SU-DHL-6 (cell line): ENCODE measurements around the gene PDZD7.

ENCODE experiments used
- H2AFZ ChIP-seq: fragments of 200-600 bp; sonication (generic); 2 replicates; pipeline ENCODE4 v1.6.1; 2014; ENCODE audit warnings: low read depth, mild to moderate bottlenecking, moderate library complexity, mixed read lengths, antibody characterized with exemption, low read length; ENCODE audit not compliant: severe bottlenecking
- H3F3A ChIP-seq: fragments of 200-600 bp; shearing (Covaris generic); 2 replicates; pipeline ENCODE4 v1.6.0; 2016; ENCODE audit warnings: antibody characterized with exemption, mild to moderate bottlenecking; ENCODE audit not compliant: insufficient read depth
- H3K27ac ChIP-seq: fragments of 200-600 bp; sonication (generic); 2 replicates; pipeline ENCODE4 v1.5.1; 2016; ENCODE audit warnings: low read depth, mild to moderate bottlenecking, low read length, moderate library complexity, mixed read lengths
- H3K27me3 ChIP-seq: fragments of 200-600 bp; sonication (generic), shearing (Covaris generic); 2 replicates; pipeline ENCODE4 v1.6.0; 2014; ENCODE audit warnings: mild to moderate bottlenecking, low read length
- H3K36me3 ChIP-seq: fragments of 200-600 bp; sonication (generic); 2 replicates; pipeline ENCODE4 v1.6.1; 2014; ENCODE audit warnings: mild to moderate bottlenecking, low read length, mixed read lengths
- H3K4me2 ChIP-seq: fragments of 300-600, 200-600 bp; shearing (Covaris generic), sonication (generic); 2 replicates; pipeline ENCODE4 v1.6.0; 2014; ENCODE audit warnings: low read length, low read depth, mild to moderate bottlenecking; ENCODE audit not compliant: poor library complexity, severe bottlenecking
- H3K4me3 ChIP-seq: fragments of 200-600 bp; sonication (generic); 2 replicates; pipeline ENCODE4 v1.5.1; 2014; ENCODE audit warnings: antibody characterized with exemption, low read length, mild to moderate bottlenecking, mixed read lengths; ENCODE audit not compliant: insufficient read depth, poor library complexity, severe bottlenecking
- H3K79me2 ChIP-seq: fragments of 200-600 bp; sonication (generic); 2 replicates; pipeline ENCODE4 v1.6.1; 2014; ENCODE audit warnings: mild to moderate bottlenecking, low read length, moderate library complexity; ENCODE audit not compliant: insufficient read depth
- H3K9ac ChIP-seq: fragments of 200-600 bp; sonication (generic); 2 replicates; pipeline ENCODE4 v1.7.0; 2014; ENCODE audit warnings: mild to moderate bottlenecking, low read length
- H3K9me2 ChIP-seq: fragments of 200-600 bp; sonication (generic); replicated peaks from 2 replicates; pipeline ENCODE4 v1.6.1; 2014; ENCODE audit warnings: low read length; ENCODE audit not compliant: insufficient read depth
- H3K9me3 ChIP-seq: fragments of 200-600 bp; sonication (generic); 2 replicates; pipeline ENCODE4 v1.6.1; 2014; ENCODE audit warnings: low read length, mixed read lengths; ENCODE audit not compliant: insufficient read depth
- H4K20me1 ChIP-seq: fragments of 200-600 bp; sonication (generic); 2 replicates; pipeline ENCODE4 v1.6.1; 2014; ENCODE audit warnings: low read depth, mild to moderate bottlenecking, antibody characterized with exemption, low read length, moderate library complexity, mixed read lengths
- EZH2phosphoT487 ChIP-seq: fragments of 200-600 bp; sonication (generic), shearing (Covaris generic); conservative IDR thresholded peaks from 2 replicates; pipeline ENCODE4 v1.6.1; 2018; ENCODE audit warnings: mild to moderate bottlenecking, antibody characterized with exemption, low read length, moderate library complexity, mixed read lengths
- TF ChIP-seq, protein P1 (sequence below): fragments of 200-600 bp; sonication (generic); IDR thresholded peaks from one replicate; pipeline ENCODE4 v1.5.1; 2017; ENCODE audit warnings: antibody characterized with exemption, mild to moderate bottlenecking, low read length, moderate library complexity; ENCODE audit not compliant: insufficient read depth, poor library complexity, severe bottlenecking

The PDZD7 gene

DNA sequence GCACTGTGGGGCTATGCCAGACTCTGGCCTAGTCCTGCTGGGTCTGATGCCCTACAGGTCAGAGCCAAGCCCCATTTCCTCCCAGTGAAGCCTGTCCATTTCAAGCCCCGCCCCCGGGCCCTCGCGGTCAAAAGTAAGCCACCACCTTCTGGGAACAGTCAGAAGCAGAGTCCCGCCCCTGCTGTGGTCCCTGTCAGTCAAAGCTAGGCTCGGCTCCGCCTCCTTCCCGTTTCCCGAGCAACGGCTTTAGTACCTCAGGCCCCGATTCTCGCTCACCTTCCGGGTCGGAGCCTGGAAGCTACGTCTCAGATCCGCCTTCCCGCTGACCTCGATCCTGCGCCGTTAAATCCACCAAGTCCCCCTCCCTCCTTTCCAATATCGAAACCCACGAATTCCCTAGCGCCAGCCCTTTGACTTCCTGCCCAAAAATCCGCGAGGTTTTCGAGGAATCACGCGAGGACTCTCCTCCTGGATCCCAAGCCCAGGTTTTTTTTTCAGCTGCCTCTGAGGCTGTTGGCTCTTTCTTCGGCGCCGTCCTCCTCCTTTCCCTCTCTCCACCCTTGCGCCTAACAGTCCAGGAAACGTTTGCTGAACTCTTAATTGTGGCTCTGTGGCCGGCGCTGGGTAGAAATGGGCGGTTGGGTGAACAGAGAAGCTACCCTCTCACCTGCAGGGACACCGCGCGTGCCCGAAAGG lies 11.9 kb upstream of the PDZD7 start:
- peaks cover 11% of the 10 kb centered on the region for H3F3A ChIP-seq
- no peaks in the 10 kb centered on the region for H4K20me1 ChIP-seq
- peak overlapping the region; percentile 89 for H2AFZ ChIP-seq
- no peak for TF ChIP-seq EZH2phosphoT487
- TF ChIP-seq, protein P1, sequence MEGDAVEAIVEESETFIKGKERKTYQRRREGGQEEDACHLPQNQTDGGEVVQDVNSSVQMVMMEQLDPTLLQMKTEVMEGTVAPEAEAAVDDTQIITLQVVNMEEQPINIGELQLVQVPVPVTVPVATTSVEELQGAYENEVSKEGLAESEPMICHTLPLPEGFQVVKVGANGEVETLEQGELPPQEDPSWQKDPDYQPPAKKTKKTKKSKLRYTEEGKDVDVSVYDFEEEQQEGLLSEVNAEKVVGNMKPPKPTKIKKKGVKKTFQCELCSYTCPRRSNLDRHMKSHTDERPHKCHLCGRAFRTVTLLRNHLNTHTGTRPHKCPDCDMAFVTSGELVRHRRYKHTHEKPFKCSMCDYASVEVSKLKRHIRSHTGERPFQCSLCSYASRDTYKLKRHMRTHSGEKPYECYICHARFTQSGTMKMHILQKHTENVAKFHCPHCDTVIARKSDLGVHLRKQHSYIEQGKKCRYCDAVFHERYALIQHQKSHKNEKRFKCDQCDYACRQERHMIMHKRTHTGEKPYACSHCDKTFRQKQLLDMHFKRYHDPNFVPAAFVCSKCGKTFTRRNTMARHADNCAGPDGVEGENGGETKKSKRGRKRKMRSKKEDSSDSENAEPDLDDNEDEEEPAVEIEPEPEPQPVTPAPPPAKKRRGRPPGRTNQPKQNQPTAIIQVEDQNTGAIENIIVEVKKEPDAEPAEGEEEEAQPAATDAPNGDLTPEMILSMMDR = no peak
- peak overlapping the region; percentile 46 for H3K9ac ChIP-seq
- no peak overlapping the region for H3K27ac ChIP-seq
- no peaks in the 10 kb centered on the region for H3K9me2 ChIP-seq
- no peaks in the 10 kb centered on the region for H3K9me3 ChIP-seq
- H3K36me3 ChIP-seq = no peaks in the 10 kb centered on the region
- H3K27me3 ChIP-seq = no peaks in the 10 kb centered on the region
- H3K79me2 ChIP-seq = no peaks in the 10 kb centered on the region
- peak overlapping the region; percentile 62 for H3K4me2 ChIP-seq
- peak overlapping the region; percentile 48 for H3K4me3 ChIP-seq

GRCh38 chr10:101042118-101042517 lies 11.2 kb upstream of the PDZD7 start:
- Histone ChIP-seq H3K4me2 (peak overlapping the region; percentile 62), H3K79me2 (no peaks in the 10 kb centered on the region), H3F3A (peaks cover 11% of the 10 kb centered on the region), H3K4me3 (peak overlapping the region; percentile 48), H3K9me2 (no peaks in the 10 kb centered on the region), H2AFZ (peak overlapping the region; percentile 89), H3K27ac (no peak overlapping the region), H3K36me3 (no peaks in the 10 kb centered on the region), H3K9ac (peak overlapping the region; percentile 46), H3K27me3 (no peaks in the 10 kb centered on the region), H4K20me1 (no peaks in the 10 kb centered on the region), H3K9me3 (no peaks in the 10 kb centered on the region)
- TF ChIP-seq, protein P1 = no peak
- TF ChIP-seq EZH2phosphoT487 = no peak

- Histone ChIP-seq H3K36me3 (no peaks in the 10 kb centered on the region), H3K4me2 (no peak overlapping the region), H3K9me2 (no peaks in the 10 kb centered on the region), H3F3A (peaks cover 11% of the 10 kb centered on the region), H3K9me3 (no peaks in the 10 kb centered on the region), H2AFZ (no peak overlapping the region), H3K4me3 (no peak overlapping the region), H3K27ac (no peak overlapping the region), H4K20me1 (no peaks in the 10 kb centered on the region), H3K79me2 (no peaks in the 10 kb centered on the region), H3K9ac (no peak overlapping the region), H3K27me3 (no peaks in the 10 kb centered on the region)
- TF ChIP-seq EZH2phosphoT487 = no peak
- TF ChIP-seq, protein P1 = peak; percentile 78
Observed at GRCh38 chr10:101041252-101041761, 10.4 kb upstream of the PDZD7 start.
